GM21447 (cell line): ENCODE results near the gene GSS.

Experiments
- ATAC-seq: cut with Tn5 transposase; IDR thresholded peaks from one replicate; pipeline ENCODE4 v1.9.1; 2021; ENCODE audit not compliant: unreplicated experiment

The GSS gene

GRCh38 chr20:34993941-34994508, 38.4 kb upstream of the GSS start:
- no peak for ATAC-seq

- ATAC-seq, result no peak
Measured at GRCh38 chr20:34992751-34993417, 37.3 kb upstream of the GSS start.

DNA sequence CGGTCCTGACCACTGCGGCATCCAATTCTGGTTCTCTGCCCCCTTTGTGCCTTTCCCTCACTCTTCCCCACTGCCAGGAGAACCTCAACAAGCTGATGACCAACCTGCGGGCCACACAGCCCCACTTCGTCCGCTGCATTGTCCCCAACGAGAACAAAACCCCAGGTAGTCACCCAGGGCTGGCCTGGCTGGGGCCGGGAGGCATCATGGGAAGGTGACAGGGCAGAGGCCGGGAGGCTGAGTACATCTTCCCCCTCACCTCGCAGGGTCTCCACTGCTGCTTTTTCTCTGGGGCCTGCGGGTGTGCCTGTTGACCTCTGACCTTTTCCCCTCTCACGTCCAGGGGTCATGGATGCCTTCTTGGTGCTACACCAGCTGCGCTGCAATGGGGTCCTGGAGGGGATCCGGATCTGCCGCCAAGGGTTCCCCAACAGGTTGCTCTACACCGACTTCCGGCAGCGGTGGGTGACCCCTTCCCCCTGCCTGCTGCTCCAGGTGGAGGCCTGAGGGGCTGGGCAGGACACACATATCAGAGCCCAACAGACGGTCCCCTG, 35.1 kb upstream of the GSS start:
- no peak for ATAC-seq

- no peak for ATAC-seq
Measured at GRCh38 chr20:34990231-34990630, 34.6 kb upstream of the GSS start.

DNA sequence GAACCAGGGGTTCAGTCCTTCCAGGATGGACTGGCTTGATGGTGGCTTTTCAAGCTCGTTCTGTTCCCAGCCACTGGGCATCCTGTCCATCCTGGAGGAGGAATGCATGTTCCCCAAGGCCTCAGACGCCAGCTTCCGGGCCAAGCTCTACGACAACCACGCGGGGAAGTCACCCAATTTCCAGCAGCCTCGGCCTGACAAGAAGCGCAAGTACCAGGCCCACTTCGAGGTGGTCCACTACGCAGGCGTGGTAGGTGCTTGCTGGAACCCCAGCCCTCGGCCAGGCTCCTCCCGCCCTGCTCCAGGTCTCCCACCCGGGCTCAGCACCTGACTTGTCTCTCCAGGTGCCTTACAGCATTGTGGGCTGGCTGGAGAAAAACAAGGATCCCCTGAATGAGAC, 34.1 kb upstream of the GSS start:
- ATAC-seq, result no peak

DNA sequence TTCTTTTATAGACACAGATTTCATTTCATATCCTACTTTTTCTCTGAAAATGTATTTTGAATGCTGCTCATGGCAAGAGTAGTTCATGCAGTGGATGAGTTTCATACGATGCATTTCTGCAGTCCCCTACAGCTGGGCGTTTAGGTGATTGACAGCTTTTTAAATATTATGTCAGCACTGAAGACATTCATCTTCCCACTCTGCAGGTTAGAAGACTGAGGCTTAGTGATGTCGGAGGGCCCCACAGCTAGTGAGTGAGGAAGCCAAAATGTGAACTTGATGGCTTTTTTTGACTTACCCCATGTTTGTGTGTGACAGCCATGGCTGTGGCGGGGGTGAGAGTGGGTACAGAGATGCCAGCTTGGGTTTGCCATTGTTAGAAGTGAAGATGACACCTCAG, 33.5 kb upstream of the GSS start:
- ATAC-seq, result no peak

DNA sequence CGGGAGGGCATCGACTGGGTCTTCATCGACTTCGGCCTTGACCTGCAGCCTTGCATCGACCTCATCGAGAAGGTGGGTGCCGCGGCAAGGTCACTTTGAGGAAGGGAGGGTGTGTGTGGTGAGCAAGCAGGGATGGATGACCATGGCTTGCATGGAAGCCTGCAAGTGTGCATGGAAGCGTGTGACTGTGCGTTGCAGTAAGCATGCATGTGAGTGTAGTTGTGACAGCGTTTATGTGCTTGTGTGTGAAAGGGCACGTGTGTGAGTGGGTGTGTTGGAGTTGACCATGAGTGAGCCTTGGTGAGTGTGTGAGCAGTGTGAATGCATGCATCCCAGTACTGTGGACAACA, 32.6 kb upstream of the GSS start:
- no peak for ATAC-seq

DNA sequence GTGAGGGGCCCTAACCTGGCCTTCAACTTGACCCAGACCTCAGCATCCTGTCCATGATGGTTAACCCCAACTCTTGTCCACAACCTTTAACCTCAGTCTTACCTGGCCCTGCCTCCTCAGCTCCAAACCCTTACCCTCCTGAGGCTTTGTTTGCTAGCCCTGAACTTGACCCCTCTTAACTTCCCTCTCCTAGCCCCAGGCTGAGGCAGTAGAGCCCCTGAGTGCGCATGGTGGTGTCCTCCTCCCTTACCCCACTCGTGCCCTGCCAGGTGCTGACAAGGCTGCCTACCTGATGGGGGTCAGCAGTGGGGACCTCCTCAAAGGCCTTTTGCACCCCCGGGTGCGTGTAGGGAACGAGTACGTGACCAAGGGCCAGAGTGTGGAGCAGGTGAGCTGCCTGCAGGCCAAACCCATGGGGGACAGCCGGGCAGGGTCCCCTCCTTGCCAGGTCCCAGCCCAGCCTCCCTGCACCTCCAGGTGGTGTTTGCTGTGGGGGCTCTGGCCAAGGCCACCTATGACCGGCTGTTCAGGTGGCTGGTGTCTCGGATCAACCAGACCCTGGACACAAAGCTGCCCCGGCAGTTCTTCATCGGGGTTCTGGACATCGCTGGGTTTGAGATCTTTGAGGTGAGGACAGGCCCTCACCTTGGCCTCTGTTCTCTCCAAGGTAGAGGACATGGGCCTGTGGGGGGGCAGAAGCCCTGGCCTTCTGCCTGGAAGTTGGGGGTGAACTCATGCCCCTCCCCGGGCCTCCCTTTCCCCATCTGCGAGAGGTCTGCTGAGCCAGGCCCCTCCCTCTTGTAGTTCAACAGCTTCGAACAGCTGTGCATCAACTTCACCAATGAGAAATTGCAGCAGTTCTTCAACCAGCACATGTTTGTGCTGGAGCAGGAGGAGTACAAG, 31.9 kb upstream of the GSS start:
- ATAC-seq, result no peak

DNA sequence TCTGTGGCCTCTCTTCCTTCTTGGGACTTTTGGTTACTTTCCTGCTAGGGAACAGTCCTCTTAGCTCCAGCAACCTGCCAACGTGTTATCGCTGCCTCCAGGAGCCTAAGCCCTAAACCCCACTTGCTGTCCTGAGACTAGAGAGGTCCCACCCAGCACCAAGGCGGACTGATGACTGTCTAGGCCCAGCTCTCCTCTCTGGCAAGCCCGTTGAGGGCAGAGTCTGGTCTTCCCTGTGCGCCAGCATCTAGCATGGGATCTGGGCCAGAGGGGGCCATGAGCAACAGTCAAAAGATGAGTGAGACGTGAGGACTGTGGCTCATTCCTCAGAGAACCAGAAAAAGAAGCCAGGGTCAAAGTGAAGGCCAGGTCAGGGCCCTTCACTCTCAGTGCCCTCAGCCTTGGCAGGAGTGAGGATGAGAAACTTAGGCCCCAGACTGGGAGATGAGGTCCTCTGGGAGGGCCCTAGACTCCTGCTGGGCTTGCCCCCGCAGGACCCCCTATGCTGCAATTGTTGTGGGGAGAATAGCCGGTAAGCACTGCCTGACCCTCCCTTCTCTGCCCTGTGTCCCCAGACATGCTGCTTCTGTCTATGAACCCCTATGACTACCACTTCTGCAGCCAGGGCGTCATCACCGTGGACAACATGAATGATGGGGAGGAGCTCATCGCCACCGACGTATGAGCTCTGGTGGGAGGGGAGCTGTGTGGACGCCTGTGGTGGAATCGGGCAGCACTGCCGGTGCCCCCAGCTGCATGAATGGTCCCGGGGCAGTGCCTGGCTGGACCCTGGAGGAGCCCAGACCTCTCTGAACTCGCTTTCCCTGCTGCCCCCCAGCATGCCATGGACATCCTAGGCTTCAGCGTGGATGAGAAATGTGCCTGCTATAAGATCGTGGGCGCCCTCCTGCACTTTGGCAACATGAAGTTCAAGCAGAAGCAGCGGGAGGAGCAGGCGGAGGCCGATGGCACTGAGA, 31.0 kb upstream of the GSS start:
- ATAC-seq, result no peak

DNA sequence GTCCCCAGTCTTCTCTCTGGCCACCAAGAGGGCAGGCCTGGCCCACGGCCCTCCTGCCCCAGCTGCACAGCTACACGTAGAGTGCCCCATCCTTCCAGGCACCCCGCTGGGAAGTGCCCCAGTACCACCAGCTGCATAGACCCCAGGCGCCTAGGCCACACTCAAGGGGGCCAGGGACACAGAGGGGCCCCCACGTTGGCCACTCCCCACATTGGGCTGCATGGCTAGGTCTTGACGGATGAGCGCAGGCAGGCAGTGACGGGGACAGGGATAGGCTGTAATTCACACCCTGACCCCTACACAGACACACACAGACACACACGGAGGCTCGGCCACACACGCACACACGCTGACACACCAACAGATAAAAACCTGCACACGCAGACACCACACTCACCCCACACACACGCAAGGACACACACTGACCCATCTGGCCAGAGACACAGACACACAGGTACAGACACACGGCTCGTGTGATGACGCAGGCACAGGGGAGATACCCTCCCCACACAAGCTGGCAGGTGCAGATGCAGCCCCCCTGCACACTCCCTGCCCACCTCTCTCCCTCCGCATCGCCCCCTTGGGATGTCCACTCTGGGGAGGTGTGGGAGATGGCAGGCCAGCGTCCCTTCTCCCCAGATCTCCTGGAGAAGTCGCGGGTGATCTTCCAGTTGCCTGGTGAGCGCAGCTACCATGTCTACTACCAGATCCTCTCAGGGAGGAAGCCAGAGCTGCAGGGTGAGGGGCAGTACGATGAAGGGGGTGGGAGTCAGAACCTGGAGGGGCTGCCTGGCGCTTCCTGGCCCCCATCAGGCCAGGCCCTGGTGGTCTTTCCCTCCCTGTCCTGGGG, 30.1 kb upstream of the GSS start:
- no peak for ATAC-seq

DNA sequence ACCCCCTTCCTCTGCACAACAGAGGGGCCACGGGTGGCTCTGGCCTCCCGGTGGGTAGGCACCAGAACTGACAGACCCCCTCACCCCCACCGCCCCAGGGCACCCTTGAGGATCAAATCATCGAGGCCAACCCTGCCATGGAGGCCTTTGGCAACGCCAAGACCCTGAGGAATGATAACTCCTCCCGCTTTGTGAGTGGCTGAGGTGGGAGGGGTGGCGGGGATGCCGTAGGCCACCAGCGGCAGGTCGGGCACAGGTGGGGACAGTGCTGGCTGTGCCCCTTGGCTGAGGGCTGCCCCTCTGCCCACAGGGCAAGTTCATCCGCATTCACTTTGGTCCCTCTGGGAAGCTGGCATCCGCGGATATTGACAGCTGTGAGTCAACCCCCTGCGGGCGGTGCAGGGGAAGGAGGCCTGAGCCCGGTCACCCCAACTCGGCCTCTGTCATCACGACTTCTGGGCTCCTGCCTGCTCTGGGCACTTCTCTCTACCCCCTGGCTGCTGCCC, 29.2 kb upstream of the GSS start:
- ATAC-seq, result no peak

GRCh38 chr20:34983995-34984735, 28.6 kb upstream of the GSS start:
- ATAC-seq, result no peak

GRCh38 chr20:34983089-34983820, 27.6 kb upstream of the GSS start:
- ATAC-seq, result no peak

GRCh38 chr20:34982270-34983088, 26.9 kb upstream of the GSS start:
- ATAC-seq, result no peak

GRCh38 chr20:34980543-34981233, 25.1 kb upstream of the GSS start:
- ATAC-seq, result no peak

GRCh38 chr20:34979366-34980153, 24.0 kb upstream of the GSS start:
- no peak for ATAC-seq
